Esophagus squamous epithelium (tissue), 5 donors: ENCODE measurements around the gene WNT4. TPM values are rescaled to one million over a fixed set of nuclear protein-coding genes. Genes with fewer than 3 reads are reported as not detected.

Experiments used
- DNase-seq: peaks from one replicate; lab custom pipeline; 2025; lab: John Stamatoyannopoulos, UW
- H3K27ac ChIP-seq, 4 donors: fragments of 200-600 bp; sonication (generic); one replicate each; pipeline ENCODE4 v1.5.1; 2016 to 2019; ENCODE audit warnings: mild to moderate bottlenecking in 1 of 4
- H3K27me3 ChIP-seq, 4 donors: fragments of 200-600 bp; sonication (generic); 1 replicate in 3 of 4; 2 replicates in 1 of 4; pipeline versions ENCODE4 v1.5.1 to v1.6.0; 2017 to 2021; ENCODE audit warnings: antibody characterized with exemption in 1 of 4
- H3K36me3 ChIP-seq, 3 donors: fragments of 200-600 bp; sonication (generic); one replicate each; pipeline ENCODE4 v1.5.1; 2016 to 2019
- H3K4me1 ChIP-seq, 3 donors: fragments of 200-600 bp; sonication (generic); one replicate each; pipeline ENCODE4 v1.5.1; 2017 to 2019
- H3K4me3 ChIP-seq, 4 donors: fragments of 200-600 bp; sonication (generic); 1 replicate in 3 of 4; 2 replicates in 1 of 4; pipeline ENCODE4 v1.5.1; 2016 to 2019; ENCODE audit warnings: mild to moderate bottlenecking in 2 of 4, moderate library complexity in 1 of 4
- H3K9me3 ChIP-seq, 3 donors: fragments of 200-600 bp; sonication (generic); one replicate each; pipeline ENCODE4 v1.5.1; 2016 to 2019
- POLR2A ChIP-seq, 4 donors: fragments of 450-650 bp; IDR thresholded peaks; one replicate each; pipeline ENCODE4 v1.6.1; 2017; ENCODE audit warnings: antibody characterized with exemption in 4 of 4, mild to moderate bottlenecking in 4 of 4, moderate library complexity in 3 of 4
- WGBS, 2 donors: methylation state at CpG; one replicate each; pipeline ENCODE4 v1.1.5; 2018; 5-methylcytosine and 5-hydroxymethylcytosine counted together
- intact Hi-C: fragments of 100-400 bp; cut with DNase I; formaldehyde crosslinking; loops from one replicate; pipeline ENCODE4 v1.15.0; 2022
- total RNA-seq, 4 donors: library from RNA; depleted of rRNA; stranded (reverse); fragments of >200 nt; gene quantifications; one replicate each; pipeline ENCODE4 v1.1.0, GENCODE V29; 2016
- TF ChIP-seq, protein P1 (sequence below), 6 experiments: fragments of 450-650 bp in 4 of 6; fragments of 200-600 bp in 2 of 6; sonication (generic) in 2 of 6; IDR thresholded peaks; one replicate each; pipeline ENCODE4 v1.5.1; 2016 to 2019; ENCODE audit warnings: antibody characterized with exemption in 6 of 6, mild to moderate bottlenecking in 4 of 6, moderate library complexity in 4 of 6
- donor health status: DM: yes; HTN: yes; CAD: no.

The WNT4 gene
- total RNA-seq, 4 donors from 2014 or later: 4.8 to 11.9 (median 6.6) TPM

DNA sequence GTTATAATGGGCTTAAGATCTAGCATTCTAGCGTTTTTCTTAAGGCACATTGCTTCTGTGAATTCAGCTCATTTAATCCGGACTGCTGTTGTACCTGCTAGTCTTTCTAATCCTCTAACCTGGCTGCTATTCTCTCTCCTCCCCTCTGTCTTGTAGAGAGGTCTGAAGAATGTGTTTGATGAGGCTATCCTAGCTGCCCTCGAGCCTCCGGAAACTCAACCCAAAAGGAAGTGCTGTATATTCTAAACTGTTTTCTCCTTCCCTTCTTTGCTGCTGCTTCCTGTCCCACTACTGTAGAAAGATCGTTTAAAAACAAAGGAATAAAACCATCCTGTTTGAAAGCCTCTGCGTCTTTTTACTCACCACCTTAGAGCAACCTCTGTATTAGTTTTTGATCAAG, 53.1 kb downstream of the WNT4 start:
- intact Hi-C loops: no loop called here
- Histone ChIP-seq H3K4me3 (peak overlapping the region in 1 of 4 donors; percentile 13), H3K9me3 (no peaks in the 10 kb centered on the region), H3K27me3 (no peaks in the 10 kb centered on the region), H3K4me1 (peaks cover 9 to 48% (median 23%) of the 10 kb centered on the region in 3 donors), H3K36me3 (peaks cover 0 to 89% (median 14%) of the 10 kb centered on the region in 3 donors), H3K27ac (peak overlapping the region in 1 of 4 donors; percentile 11)
- TF ChIP-seq POLR2A (IDR thresholded peaks at IDR 0.05): no peak
- TF ChIP-seq, protein P1, sequence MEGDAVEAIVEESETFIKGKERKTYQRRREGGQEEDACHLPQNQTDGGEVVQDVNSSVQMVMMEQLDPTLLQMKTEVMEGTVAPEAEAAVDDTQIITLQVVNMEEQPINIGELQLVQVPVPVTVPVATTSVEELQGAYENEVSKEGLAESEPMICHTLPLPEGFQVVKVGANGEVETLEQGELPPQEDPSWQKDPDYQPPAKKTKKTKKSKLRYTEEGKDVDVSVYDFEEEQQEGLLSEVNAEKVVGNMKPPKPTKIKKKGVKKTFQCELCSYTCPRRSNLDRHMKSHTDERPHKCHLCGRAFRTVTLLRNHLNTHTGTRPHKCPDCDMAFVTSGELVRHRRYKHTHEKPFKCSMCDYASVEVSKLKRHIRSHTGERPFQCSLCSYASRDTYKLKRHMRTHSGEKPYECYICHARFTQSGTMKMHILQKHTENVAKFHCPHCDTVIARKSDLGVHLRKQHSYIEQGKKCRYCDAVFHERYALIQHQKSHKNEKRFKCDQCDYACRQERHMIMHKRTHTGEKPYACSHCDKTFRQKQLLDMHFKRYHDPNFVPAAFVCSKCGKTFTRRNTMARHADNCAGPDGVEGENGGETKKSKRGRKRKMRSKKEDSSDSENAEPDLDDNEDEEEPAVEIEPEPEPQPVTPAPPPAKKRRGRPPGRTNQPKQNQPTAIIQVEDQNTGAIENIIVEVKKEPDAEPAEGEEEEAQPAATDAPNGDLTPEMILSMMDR (IDR thresholded peaks at IDR 0.05): no peak
- DNase-seq: no peak
- WGBS, 2 donors: 15 to 25% methylated on average over 6 of the region's 6 CpGs

DNA sequence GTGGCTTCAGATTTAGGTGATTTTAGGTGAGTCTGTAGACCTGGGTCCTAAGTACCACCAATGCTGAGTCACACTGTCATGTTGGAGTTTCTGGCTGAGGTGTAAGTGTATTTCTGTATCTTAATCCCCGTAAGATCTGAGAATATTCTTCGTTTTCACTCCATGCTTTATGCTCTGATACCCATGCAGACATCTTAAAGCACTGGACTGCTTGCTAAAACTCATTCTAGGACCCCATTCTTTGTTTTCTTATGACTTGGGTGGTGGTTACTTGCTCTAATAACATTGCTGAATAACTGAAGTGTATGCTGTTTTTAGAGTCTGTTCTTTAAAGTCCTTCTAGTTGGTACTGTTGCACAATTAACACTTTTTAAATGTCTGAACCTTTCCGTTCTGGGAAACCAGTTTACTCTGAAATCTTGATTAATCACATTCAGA, 53.7 kb downstream of the WNT4 start:
- intact Hi-C loops: no loop called here
- WGBS, 2 donors: 33 to 42% methylated on average over 3 of the region's 3 CpGs
- TF ChIP-seq, protein P1 (IDR thresholded peaks at IDR 0.05): no peak
- TF ChIP-seq POLR2A (IDR thresholded peaks at IDR 0.05): no peak
- Histone ChIP-seq H3K4me3 (no peak overlapping the region), H3K4me1 (peaks cover 9 to 48% (median 23%) of the 10 kb centered on the region in 3 donors), H3K36me3 (peaks cover 0 to 89% (median 14%) of the 10 kb centered on the region in 3 donors), H3K27ac (no peak overlapping the region), H3K27me3 (no peaks in the 10 kb centered on the region), H3K9me3 (no peaks in the 10 kb centered on the region)
- DNase-seq: no peak

DNA sequence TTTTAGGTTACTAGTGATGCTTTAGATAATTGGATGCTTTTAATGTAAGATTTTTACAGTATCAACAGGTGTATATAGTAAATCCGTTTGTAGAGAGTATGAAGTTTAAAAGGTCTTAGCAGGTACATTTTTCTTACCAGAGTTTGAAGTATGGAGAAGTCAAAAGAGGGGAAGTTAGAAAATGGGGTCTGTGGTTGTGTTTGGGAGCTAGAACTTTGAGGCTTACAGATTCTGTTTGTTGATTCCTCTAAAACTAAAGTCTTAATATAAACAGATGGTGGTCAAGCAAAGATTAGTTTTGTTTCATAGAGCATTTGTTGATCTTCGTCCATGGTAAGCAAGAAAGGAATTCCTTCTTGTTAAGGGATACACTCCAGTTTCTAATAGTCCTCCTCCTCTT, 54.6 kb downstream of the WNT4 start:
- no peaks in the 10 kb centered on the region for H3K27me3 ChIP-seq
- peaks cover 9 to 56% (median 23%) of the 10 kb centered on the region in 3 donors for H3K4me1 ChIP-seq
- H3K9me3 ChIP-seq: no peaks in the 10 kb centered on the region
- TF ChIP-seq, protein P1 (IDR thresholded peaks at IDR 0.05): no peak
- no peak for TF ChIP-seq POLR2A (IDR thresholded peaks at IDR 0.05)
- intact Hi-C loops: no loop called here
- no peak overlapping the region for H3K4me3 ChIP-seq
- DNase-seq: no peak
- WGBS, 2 donors: 47 to 51% methylated on average over 2 of the region's 2 CpGs
- H3K36me3 ChIP-seq: peaks cover 0 to 88% (median 15%) of the 10 kb centered on the region in 3 donors
- no peak overlapping the region for H3K27ac ChIP-seq

DNA sequence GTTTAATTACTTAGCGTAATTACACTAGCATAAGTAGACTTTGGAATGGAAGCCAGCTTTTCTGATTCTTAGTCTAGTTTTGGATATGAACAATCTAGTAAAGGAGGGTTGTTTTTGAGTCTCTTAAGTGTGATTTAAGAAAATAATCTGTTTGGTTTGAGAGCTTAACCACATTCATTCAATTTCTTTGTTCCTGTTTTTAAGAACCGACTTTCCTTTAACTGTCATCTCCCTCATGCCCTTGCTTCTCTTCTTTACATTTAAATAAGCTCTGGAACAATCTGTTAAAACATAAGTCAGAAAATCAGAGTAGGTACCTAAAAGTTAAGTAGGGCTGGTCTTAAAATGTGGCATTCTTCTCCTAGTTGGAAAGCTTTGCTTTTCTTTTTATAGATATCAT, 62.7 kb downstream of the WNT4 start:
- no peak for TF ChIP-seq POLR2A (IDR thresholded peaks at IDR 0.05)
- TF ChIP-seq, protein P1 (IDR thresholded peaks at IDR 0.05): no peak
- Histone ChIP-seq H3K4me1 (peaks cover 3 to 82% (median 34%) of the 10 kb centered on the region in 3 donors), H3K4me3 (no peak overlapping the region), H3K27me3 (no peaks in the 10 kb centered on the region), H3K36me3 (peaks cover 0 to 78% (median 12%) of the 10 kb centered on the region in 3 donors), H3K9me3 (no peaks in the 10 kb centered on the region), H3K27ac (no peak overlapping the region)
- no peak for DNase-seq
- 73 to 84% methylated on average over 2 of the region's 2 CpGs for WGBS, 2 donors
- intact Hi-C loops: no loop called here

DNA sequence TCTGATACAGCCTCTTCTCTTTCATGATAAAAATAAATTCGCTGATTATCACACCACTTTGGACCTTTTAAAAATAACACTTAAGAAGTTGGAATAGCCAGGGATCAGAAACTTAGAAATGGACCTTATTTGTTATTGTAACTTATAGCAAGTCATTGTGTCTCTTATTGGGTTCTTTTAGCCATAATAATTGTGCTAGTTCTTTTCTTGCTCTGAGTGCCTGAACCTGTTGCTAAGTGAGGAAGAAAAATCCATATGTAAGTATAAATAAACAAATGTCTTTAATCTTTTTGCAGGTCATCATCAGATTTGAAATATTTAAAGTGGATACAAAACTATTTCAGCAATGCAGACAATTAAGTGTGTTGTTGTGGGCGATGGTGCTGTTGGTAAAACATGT, 64.8 kb downstream of the WNT4 start:
- TF ChIP-seq POLR2A (IDR thresholded peaks at IDR 0.05): no peak
- TF ChIP-seq, protein P1 (IDR thresholded peaks at IDR 0.05): no peak
- peaks cover 7 to 92% (median 40%) of the 10 kb centered on the region in 3 donors for H3K4me1 ChIP-seq
- intact Hi-C loops: no loop called here
- peaks cover 0 to 73% (median 9%) of the 10 kb centered on the region in 3 donors for H3K36me3 ChIP-seq
- no peaks in the 10 kb centered on the region for H3K27me3 ChIP-seq
- no peak overlapping the region for H3K4me3 ChIP-seq
- H3K9me3 ChIP-seq: no peaks in the 10 kb centered on the region
- DNase-seq: no peak
- 73 to 90% methylated on average over 2 of the region's 2 CpGs for whole genome bisulfite sequencing, 2 donors
- H3K27ac ChIP-seq: no peak overlapping the region
